Astrocyte (in vitro differentiated cells and primary cell): ENCODE results near the gene HSD17B4. TPM values are rescaled to one million over a fixed set of nuclear protein-coding genes. Genes with fewer than 3 reads are reported as not detected.

Source experiments
- DNase-seq: peaks from one replicate; pipeline ENCODE4 v3.0.0-alpha.2; 2010; ENCODE audit warnings: low read depth
- FAIRE-seq: peaks from 2 replicates; lab custom pipeline; 2011; peaks lifted over from hg19 to GRCh38; lab: Jason Lieb, UNC
- H2AFZ ChIP-seq: 2 replicates; pipeline ENCODE4 v1.6.0; 2012; ENCODE audit warnings: low read depth, low read length, inconsistent platforms
- H3K27ac ChIP-seq: 2 replicates; pipeline ENCODE4 v1.5.1; 2011; ENCODE audit warnings: low read depth, low read length, inconsistent platforms
- H3K27me3 ChIP-seq: 2 replicates; pipeline ENCODE4 v1.6.0; 2011; ENCODE audit warnings: low read length, inconsistent platforms; ENCODE audit not compliant: insufficient read depth
- H3K36me3 ChIP-seq: 2 replicates; pipeline ENCODE4 v1.5.1; 2011; ENCODE audit warnings: low read length, inconsistent platforms; ENCODE audit not compliant: insufficient read depth
- H3K4me1 ChIP-seq: 2 replicates; pipeline ENCODE4 v1.5.1; 2011; ENCODE audit warnings: low read length, inconsistent platforms; ENCODE audit not compliant: insufficient read depth
- H3K4me2 ChIP-seq: 2 replicates; pipeline ENCODE4 v1.6.0; 2012; ENCODE audit warnings: low read length, inconsistent platforms
- H3K4me3 ChIP-seq: 2 replicates; pipeline ENCODE4 v1.5.1; 2011; ENCODE audit warnings: low read depth, mild to moderate bottlenecking, low read length, inconsistent platforms; ENCODE audit not compliant: insufficient read depth
- H3K79me2 ChIP-seq: 2 replicates; pipeline ENCODE4 v1.6.0; 2012; ENCODE audit warnings: mild to moderate bottlenecking, low read length, inconsistent platforms; ENCODE audit not compliant: insufficient read depth
- H3K9ac ChIP-seq: 2 replicates; pipeline ENCODE4 v1.6.0; 2012; ENCODE audit warnings: mild to moderate bottlenecking, low read length, inconsistent platforms
- H3K9me3 ChIP-seq: 2 replicates; pipeline ENCODE4 v1.5.1; 2012; ENCODE audit warnings: low read depth, mild to moderate bottlenecking, low read length, inconsistent platforms; ENCODE audit not compliant: insufficient read depth
- H4K20me1 ChIP-seq: 2 replicates; pipeline ENCODE4 v1.6.0; 2012; ENCODE audit warnings: low read length, inconsistent platforms; ENCODE audit not compliant: insufficient read depth
- H3K27ac Mint-ChIP-seq: one replicate; pipeline ENCODE4 v1.8.0; 2021; ENCODE audit warnings: mild to moderate bottlenecking, mixed read lengths; ENCODE audit not compliant: unreplicated experiment
- H3K27me3 Mint-ChIP-seq: one replicate; pipeline ENCODE4 v1.8.0; 2021; ENCODE audit warnings: low read depth, mixed read lengths; ENCODE audit not compliant: unreplicated experiment
- H3K36me3 Mint-ChIP-seq: one replicate; pipeline ENCODE4 v1.8.0; 2021; ENCODE audit warnings: low read depth, mixed read lengths; ENCODE audit not compliant: unreplicated experiment
- H3K4me1 Mint-ChIP-seq: one replicate; pipeline ENCODE4 v1.8.0; 2021; ENCODE audit warnings: low read depth, mixed read lengths; ENCODE audit not compliant: unreplicated experiment
- H3K4me3 Mint-ChIP-seq: one replicate; pipeline ENCODE4 v1.8.0; 2021; ENCODE audit warnings: mild to moderate bottlenecking, moderate library complexity, mixed read lengths; ENCODE audit not compliant: unreplicated experiment
- H3K9me3 Mint-ChIP-seq: one replicate; pipeline ENCODE4 v1.8.0; 2021; ENCODE audit warnings: mild to moderate bottlenecking, mixed read lengths; ENCODE audit not compliant: unreplicated experiment
- CTCF ChIP-seq: IDR thresholded peaks from 2 replicates; pipeline ENCODE4 v1.5.1; 2011; ENCODE audit warnings: low read depth, mild to moderate bottlenecking, inconsistent platforms, low read length, moderate library complexity; ENCODE audit not compliant: insufficient read depth
- EZH2 ChIP-seq: IDR thresholded peaks from 2 replicates; pipeline ENCODE4 v1.6.1; 2012; ENCODE audit warnings: mild to moderate bottlenecking, low read length, inconsistent platforms; ENCODE audit not compliant: insufficient read depth
- total RNA-seq: library from RNA; stranded (reverse); gene quantifications from 2 replicates; pipeline ENCODE4 v1.2.1, GENCODE V29; 2021

The HSD17B4 gene
- total RNA-seq, 1 donor from 2014 or later = 108 TPM

- Histone ChIP-seq H3K4me1 (no peaks in the 10 kb centered on the region), H2AFZ (no peak overlapping the region), H3K9me3 (no peaks in the 10 kb centered on the region), H4K20me1 (no peaks in the 10 kb centered on the region), H3K27ac (no peak overlapping the region), H3K9ac (no peak overlapping the region), H3K79me2 (no peaks in the 10 kb centered on the region), H3K4me3 (no peak overlapping the region), H3K4me2 (no peak overlapping the region), H3K27me3 (no peaks in the 10 kb centered on the region), H3K36me3 (no peaks in the 10 kb centered on the region)
- TF ChIP-seq CTCF (no peak), EZH2 (no peak)
- no peak for DNase-seq
- Mint-ChIP-seq H3K9me3 (no peaks in the 10 kb centered on the region), H3K27ac (no peak overlapping the region), H3K27me3 (no peaks in the 10 kb centered on the region), H3K36me3 (no peaks in the 10 kb centered on the region), H3K4me3 (no peak overlapping the region), H3K4me1 (peaks cover 6% of the 10 kb centered on the region)
- FAIRE-seq = no peak
These were observed 48.3 kb upstream of the HSD17B4 start for GRCh38 chr5:119404033-119404432.

GRCh38 chr5:119405419-119405818 lies 46.9 kb upstream of the HSD17B4 start:
- no peak overlapping the region for H3K27ac ChIP-seq
- Mint-ChIP-seq H3K27ac (no peak overlapping the region), H3K4me1 (peaks cover 6% of the 10 kb centered on the region), H3K9me3 (no peaks in the 10 kb centered on the region), H3K36me3 (no peaks in the 10 kb centered on the region), H3K4me3 (no peak overlapping the region), H3K27me3 (no peaks in the 10 kb centered on the region)
- H3K36me3 ChIP-seq = no peaks in the 10 kb centered on the region
- H3K4me1 ChIP-seq = no peaks in the 10 kb centered on the region
- H3K4me3 ChIP-seq = no peak overlapping the region
- H3K27me3 ChIP-seq = no peaks in the 10 kb centered on the region
- H4K20me1 ChIP-seq = no peaks in the 10 kb centered on the region
- H3K79me2 ChIP-seq = no peaks in the 10 kb centered on the region
- no peak overlapping the region for H2AFZ ChIP-seq
- TF ChIP-seq EZH2 = no peak
- TF ChIP-seq CTCF = no peak
- DNase-seq (no peak), FAIRE-seq (no peak)
- H3K9me3 ChIP-seq = no peaks in the 10 kb centered on the region
- no peak overlapping the region for H3K9ac ChIP-seq
- H3K4me2 ChIP-seq = no peak overlapping the region

- H3K27me3 ChIP-seq = no peaks in the 10 kb centered on the region
- H3K4me2 ChIP-seq = no peak overlapping the region
- no peaks in the 10 kb centered on the region for H3K36me3 ChIP-seq
- no peak for FAIRE-seq
- H3K9ac ChIP-seq = no peak overlapping the region
- no peak overlapping the region for H3K27ac Mint-ChIP-seq
- no peak overlapping the region for H3K4me3 Mint-ChIP-seq
- no peak overlapping the region for H2AFZ ChIP-seq
- no peak for TF ChIP-seq CTCF
- TF ChIP-seq EZH2 = no peak
- H3K27me3 Mint-ChIP-seq = no peaks in the 10 kb centered on the region
- no peak for DNase-seq
- no peaks in the 10 kb centered on the region for H3K79me2 ChIP-seq
- no peaks in the 10 kb centered on the region for H3K9me3 ChIP-seq
- H4K20me1 ChIP-seq = no peaks in the 10 kb centered on the region
- H3K4me1 ChIP-seq = no peaks in the 10 kb centered on the region
- H3K27ac ChIP-seq = no peak overlapping the region
- H3K4me1 Mint-ChIP-seq = peaks cover 15% of the 10 kb centered on the region
- no peaks in the 10 kb centered on the region for H3K9me3 Mint-ChIP-seq
- no peak overlapping the region for H3K4me3 ChIP-seq
- no peaks in the 10 kb centered on the region for H3K36me3 Mint-ChIP-seq
These were observed 45.7 kb upstream of the HSD17B4 start for GRCh38 chr5:119406551-119407110.
